ENCODE data around the gene PAPPA2.
"Not testable (repeated sequence)": the region's sequence is repeated elsewhere in the genome, so short reads cannot be mapped to it uniquely, and the experiment has no call there.

Gene PAPPA2

GRCh38 chr1:176462674-176463378 lies at the start of gene PAPPA2:
Gene PAPPA2, plus strand, starts transcription at chr1:176463175. Its CDS starts 93,148 bp downstream, at chr1:176556323.
- DNase-seq, result no peak

- no peak for DNase-seq
Measured at GRCh38 chr1:176416777-176417176, 46.2 kb upstream of the PAPPA2 start.

- not testable (repeated sequence) for DNase-seq
Measured at GRCh38 chr1:176419608-176420007, 43.4 kb upstream of the PAPPA2 start.

- DNase-seq, result no peak
Measured at GRCh38 chr1:176434234-176434633, 28.7 kb upstream of the PAPPA2 start.

GRCh38 chr1:176436251-176436650 lies 26.7 kb upstream of the PAPPA2 start:
- DNase-seq, result no peak

- no peak for DNase-seq
Measured at GRCh38 chr1:176440176-176440575, 22.8 kb upstream of the PAPPA2 start.

GRCh38 chr1:176444286-176444685 lies 18.7 kb upstream of the PAPPA2 start:
- DNase-seq, result no peak

- DNase-seq, result no peak
Measured at GRCh38 chr1:176445402-176445801, 17.6 kb upstream of the PAPPA2 start.

- no peak for DNase-seq
Measured at GRCh38 chr1:176448340-176448739, 14.6 kb upstream of the PAPPA2 start.

- DNase-seq, result no peak
Measured at GRCh38 chr1:176450526-176450925, 12.4 kb upstream of the PAPPA2 start.

- DNase-seq, result not testable (repeated sequence)
Measured at GRCh38 chr1:176451741-176452140, 11.2 kb upstream of the PAPPA2 start.

- DNase-seq, result no peak
Measured at GRCh38 chr1:176456795-176457194, 6.2 kb upstream of the PAPPA2 start.

GRCh38 chr1:176460544-176461336 lies 2.2 kb upstream of the PAPPA2 start:
- DNase-seq, result no peak

GRCh38 chr1:176461576-176461975 lies 1.4 kb upstream of the PAPPA2 start:
- no peak for DNase-seq

- no peak for DNase-seq
Measured at GRCh38 chr1:176466514-176466913, 3.5 kb downstream of the PAPPA2 start.

GRCh38 chr1:176469450-176470010 lies 6.6 kb downstream of the PAPPA2 start:
- DNase-seq, result no peak

- no peak for DNase-seq
Measured at GRCh38 chr1:176471338-176472121, 8.6 kb downstream of the PAPPA2 start.

GRCh38 chr1:176479971-176480370 lies 17.0 kb downstream of the PAPPA2 start:
- DNase-seq, result no peak

- no peak for DNase-seq
Measured at GRCh38 chr1:176480750-176481149, 17.8 kb downstream of the PAPPA2 start.

GRCh38 chr1:176485083-176485482 lies 22.1 kb downstream of the PAPPA2 start:
- no peak for DNase-seq

- DNase-seq, result no peak
Measured at GRCh38 chr1:176494436-176494835, 31.5 kb downstream of the PAPPA2 start.

- no peak for DNase-seq
Measured at GRCh38 chr1:176499671-176500070, 36.7 kb downstream of the PAPPA2 start.

- no peak for DNase-seq
Measured at GRCh38 chr1:176501599-176501998, 38.6 kb downstream of the PAPPA2 start.

Measured in stimulated activated CD4-positive, alpha-beta T cell treated with anti-CD3 and anti-CD28 coated beads, Interleukin-4, amount 100 ng/mL, for 1 hour (primary cell).